ENCODE data around the gene CAMTA1.

DNA sequence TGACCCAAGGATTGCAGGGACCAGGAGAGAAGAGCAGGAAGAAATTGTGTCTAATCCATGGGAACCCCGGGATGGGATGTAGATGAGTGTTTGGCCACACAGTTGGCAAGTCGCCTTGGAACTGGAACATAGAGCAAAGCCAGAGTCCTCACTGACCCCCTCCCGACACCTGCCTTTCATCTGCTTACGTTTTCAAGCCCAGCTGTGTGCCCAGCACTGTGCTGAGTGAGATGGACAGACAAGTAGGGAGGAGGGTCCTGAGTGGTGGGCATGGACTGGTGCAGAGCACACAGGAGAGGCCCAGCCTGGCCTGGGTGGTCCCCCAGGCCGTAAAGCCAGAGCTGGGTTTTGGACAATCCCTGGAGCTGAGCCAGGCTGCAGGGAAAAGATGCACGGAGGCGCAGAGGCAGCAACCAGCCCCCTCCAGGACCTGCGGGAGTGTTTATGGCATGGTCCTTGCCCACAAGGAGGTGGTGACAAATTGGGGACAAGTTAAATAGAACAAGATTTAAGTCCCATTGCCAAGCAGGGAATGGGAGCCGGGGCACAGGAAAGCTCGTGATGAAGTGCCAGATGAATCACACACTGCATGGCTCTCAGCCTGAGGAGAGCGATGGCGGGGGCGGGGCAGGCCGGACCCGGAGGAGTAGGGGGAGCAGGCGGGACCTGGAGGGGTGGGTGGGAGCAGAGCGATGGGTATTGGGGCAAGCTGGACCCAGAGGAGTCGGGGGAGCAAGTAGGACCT, 828.0 kb downstream of the CAMTA1 start:
- TF ChIP-seq, protein P1, sequence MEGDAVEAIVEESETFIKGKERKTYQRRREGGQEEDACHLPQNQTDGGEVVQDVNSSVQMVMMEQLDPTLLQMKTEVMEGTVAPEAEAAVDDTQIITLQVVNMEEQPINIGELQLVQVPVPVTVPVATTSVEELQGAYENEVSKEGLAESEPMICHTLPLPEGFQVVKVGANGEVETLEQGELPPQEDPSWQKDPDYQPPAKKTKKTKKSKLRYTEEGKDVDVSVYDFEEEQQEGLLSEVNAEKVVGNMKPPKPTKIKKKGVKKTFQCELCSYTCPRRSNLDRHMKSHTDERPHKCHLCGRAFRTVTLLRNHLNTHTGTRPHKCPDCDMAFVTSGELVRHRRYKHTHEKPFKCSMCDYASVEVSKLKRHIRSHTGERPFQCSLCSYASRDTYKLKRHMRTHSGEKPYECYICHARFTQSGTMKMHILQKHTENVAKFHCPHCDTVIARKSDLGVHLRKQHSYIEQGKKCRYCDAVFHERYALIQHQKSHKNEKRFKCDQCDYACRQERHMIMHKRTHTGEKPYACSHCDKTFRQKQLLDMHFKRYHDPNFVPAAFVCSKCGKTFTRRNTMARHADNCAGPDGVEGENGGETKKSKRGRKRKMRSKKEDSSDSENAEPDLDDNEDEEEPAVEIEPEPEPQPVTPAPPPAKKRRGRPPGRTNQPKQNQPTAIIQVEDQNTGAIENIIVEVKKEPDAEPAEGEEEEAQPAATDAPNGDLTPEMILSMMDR (IDR thresholded peaks at IDR 0.05; ENCODE audit: poor library complexity): no peak
- TF ChIP-seq EZH2phosphoT487 (IDR thresholded peaks at IDR 0.05; ENCODE audit: low read depth, severe bottlenecking, unreplicated experiment) (no peak), EZH2 (IDR thresholded peaks at IDR 0.05; ENCODE audit: borderline replicate concordance) (no peak)

Measured in hepatocyte (in vitro differentiated cells).